Measurements from ENCODE around the gene LKAAEAR1.

DNA sequence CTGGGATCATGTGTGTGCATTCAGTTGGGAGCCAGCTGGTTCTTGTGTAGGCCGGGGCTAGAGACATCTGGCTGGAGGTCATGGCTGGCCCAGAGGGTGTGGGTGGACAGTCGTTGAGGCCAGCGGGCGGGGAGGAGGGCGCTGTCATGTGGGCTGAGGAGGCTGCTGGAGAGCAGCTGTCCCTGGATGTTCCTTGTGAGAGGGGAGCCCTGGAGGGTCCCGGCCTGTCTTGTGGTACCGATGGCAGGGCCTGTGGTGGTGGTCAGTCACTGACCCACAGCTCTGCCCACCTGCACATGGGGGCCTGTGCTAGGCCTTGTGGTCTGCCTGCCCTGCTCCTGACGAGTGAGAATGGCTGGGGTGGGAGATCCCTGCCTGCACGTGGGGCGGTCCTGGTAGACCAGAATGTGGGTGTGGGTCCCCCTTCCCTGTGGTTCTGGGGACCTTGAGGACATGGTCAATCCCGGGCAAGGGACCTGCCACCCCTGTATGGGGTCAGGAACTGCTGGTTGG, 50.2 kb downstream of the LKAAEAR1 start:
- TF ChIP-seq, protein P1, sequence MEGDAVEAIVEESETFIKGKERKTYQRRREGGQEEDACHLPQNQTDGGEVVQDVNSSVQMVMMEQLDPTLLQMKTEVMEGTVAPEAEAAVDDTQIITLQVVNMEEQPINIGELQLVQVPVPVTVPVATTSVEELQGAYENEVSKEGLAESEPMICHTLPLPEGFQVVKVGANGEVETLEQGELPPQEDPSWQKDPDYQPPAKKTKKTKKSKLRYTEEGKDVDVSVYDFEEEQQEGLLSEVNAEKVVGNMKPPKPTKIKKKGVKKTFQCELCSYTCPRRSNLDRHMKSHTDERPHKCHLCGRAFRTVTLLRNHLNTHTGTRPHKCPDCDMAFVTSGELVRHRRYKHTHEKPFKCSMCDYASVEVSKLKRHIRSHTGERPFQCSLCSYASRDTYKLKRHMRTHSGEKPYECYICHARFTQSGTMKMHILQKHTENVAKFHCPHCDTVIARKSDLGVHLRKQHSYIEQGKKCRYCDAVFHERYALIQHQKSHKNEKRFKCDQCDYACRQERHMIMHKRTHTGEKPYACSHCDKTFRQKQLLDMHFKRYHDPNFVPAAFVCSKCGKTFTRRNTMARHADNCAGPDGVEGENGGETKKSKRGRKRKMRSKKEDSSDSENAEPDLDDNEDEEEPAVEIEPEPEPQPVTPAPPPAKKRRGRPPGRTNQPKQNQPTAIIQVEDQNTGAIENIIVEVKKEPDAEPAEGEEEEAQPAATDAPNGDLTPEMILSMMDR (IDR thresholded peaks at IDR 0.05), result no peak
- TF ChIP-seq POLR2A (IDR thresholded peaks at IDR 0.05), result no peak
